Mesenteric fat pad (tissue), 1 donor: ENCODE results near the gene TM2D1. TPM values are rescaled to one million over a fixed set of nuclear protein-coding genes. Genes with fewer than 3 reads are reported as not detected.
A peak's percentile ranks its signal among the peaks of the same experiment; 100 is the strongest.

Experiments used
- DNase-seq: peaks from one replicate; pipeline ENCODE4 v3.0.0-alpha.2; 2020; ENCODE audit warnings: low spot score
- total RNA-seq: library from RNA; stranded (reverse); fragmentation: NEBNext Ultra II Directional; extraction: Animal tissue kit (Norgen Biotek cat#: 25700); gene quantifications from one replicate; pipeline ENCODE4 v1.2.1, GENCODE V29; 2021
- donor health status: DM: yes; HTN: yes; CAD: no.

TM2D1 gene
- total RNA-seq, 1 donor from 2014 or later = 34.9 TPM

GRCh38 chr1:61645476-61645875 lies 79.5 kb downstream of the TM2D1 start:
- DNase-seq = no peak

DNA sequence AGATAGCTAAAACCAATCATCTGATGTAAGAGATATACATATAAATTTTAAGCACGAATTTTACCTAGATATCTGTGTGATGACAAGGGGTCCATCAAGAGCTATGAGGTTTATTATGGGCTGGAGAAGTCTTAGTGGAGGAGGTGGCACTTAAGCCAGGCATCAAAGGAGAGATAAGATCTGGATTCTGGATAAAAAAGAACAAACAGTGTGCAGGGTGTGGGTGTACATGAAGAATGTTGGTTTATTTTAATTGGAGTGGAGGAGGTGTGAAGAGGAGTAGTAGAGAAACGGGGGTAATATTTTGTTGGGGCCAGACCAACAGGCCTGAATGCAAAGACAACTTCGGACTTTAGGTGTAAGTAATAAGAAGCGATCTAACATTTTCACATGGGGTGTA lies 80.6 kb downstream of the TM2D1 start:
- no peak for DNase-seq

DNA sequence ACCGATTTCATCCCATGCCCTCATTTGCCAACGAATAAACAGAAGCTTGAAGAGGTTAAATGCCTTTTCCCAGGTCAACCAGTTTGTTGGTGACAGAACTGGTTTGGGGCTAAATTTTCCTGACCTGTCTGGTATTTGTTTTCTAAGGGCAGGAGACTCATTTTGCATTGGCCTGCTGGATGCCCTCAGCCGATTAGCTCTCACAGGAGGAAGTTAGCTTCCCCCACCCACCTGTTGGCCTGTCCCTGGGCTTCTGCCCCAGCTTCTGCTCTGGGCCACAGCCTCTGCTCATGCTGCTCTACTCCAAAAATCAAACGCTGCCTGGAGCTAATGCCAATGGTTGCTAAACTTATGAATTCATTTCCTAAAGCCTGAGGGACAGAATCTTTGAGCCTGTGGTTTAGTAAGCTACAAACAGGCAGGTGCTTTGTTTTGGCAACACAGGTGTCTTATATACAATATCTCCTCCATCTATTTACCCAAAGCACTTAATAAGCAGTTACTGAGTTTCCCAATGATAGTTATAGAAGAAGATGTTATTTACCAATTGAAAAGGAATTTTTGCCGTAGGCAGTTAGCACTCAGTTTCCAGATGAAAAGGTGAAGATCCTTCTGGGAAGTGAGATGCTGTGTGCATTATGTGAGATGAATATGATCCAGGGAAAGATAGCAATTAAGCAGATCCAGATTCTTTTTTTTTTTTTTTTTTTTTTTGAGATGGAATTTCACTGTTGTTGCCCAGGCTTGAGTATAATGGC lies 82.3 kb downstream of the TM2D1 start:
- no peak for DNase-seq

- DNase-seq = peak; percentile 92
Observed at GRCh38 chr1:61641578-61642336, 83.2 kb downstream of the TM2D1 start.

- DNase-seq = no peak
Observed at GRCh38 chr1:61640531-61641530, 84.1 kb downstream of the TM2D1 start.

- DNase-seq = no peak
Observed at GRCh38 chr1:61639608-61640336, 85.2 kb downstream of the TM2D1 start.

DNA sequence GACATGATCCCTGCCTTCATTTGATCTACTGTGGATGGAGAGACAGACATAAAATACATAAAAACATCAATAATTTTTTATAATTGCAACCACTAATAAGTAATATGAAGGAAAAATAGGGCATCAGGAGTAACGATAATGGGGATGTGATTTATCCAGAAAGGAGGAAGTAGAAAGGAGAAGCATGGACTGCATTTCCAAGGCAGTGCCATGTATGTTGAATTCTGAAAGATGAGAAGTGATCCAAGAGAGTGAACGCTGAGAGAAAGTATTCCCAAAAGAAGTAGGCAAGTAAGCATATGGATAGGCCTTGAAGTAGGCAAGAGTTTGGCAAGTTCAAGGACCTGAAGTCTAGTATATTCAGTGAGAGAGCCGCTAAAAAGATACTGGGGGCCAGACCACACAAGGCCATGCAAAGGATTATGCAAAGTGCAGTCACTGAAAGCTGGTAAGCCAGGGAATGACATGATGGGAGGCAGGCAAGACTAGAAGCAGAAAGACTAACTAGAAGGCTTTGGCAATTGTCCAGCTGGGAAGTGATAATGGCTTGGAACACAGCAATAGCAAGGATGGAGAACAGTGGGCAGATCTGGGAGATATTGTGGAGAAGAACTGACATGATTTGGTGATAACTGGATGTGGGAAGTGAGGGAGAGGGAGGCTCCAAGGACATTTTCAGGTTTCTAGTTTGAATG lies 85.9 kb downstream of the TM2D1 start:
- no peak for DNase-seq

- DNase-seq = no peak
Observed at GRCh38 chr1:61638296-61638695, 86.6 kb downstream of the TM2D1 start.

DNA sequence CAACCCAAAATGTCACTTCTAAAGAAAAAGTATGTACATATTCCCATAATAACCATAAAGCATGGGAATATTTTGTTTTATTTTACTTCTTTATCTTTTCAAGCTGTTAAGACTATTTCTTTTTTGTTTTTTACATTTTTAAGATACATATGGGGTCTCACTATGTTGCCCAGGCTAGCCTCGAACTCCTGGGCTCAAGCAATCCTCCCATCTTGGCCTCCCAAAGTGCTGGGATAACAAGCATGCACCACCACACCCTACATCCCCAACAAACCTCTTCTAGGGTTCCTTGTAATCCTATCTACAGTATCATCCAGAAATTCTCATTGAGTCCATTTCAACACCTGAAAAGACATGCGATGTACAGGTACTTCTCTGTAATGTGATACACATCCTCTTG lies 87.5 kb downstream of the TM2D1 start:
- DNase-seq = no peak

DNA sequence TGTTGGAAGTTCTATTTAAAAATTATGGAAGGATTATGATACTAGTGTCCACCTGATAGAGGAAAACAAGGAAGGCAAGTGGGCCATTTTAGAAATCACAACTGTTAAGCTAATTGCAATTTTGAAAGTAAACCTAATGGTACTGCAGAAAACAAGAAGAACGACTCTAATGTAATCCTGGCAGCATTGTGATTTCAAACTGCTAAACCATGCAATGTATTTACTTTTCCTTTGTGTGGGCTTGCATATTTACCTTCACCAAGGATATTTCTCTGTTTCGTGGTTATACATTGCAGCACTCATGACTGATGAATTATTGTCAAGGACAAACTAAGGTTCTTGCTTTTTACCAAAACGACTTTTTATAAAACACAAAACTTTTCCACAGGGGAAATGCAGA lies 88.1 kb downstream of the TM2D1 start:
- DNase-seq = no peak

DNA sequence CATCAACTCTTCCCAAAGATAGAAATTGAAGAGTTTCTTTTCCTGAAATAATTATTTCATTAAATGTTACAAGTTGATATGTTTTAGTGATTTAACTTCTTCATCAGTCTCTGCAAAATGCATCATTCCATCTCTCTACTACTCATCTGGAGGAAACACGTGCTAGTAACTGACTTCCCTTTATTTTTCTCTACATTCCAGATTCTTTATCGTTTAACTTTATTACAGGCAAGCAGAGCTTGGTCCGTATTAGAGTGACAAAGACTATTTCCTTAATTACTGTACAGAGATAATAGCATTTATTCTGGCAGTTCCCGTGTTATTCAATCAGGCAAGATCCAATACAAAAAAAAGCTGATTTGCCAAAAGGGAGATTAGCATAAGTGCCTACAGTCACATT lies 88.6 kb downstream of the TM2D1 start:
- DNase-seq = no peak

GRCh38 chr1:61635557-61635956 lies 89.4 kb downstream of the TM2D1 start:
- DNase-seq = no peak

- DNase-seq = no peak
Observed at GRCh38 chr1:61631436-61631835, 93.5 kb downstream of the TM2D1 start.

Other genes starting within 250 kb of the TM2D1 start
- gene PATJ, start 17.3 kb upstream of the TM2D1 start, total RNA-seq = 11.1 TPM